Superior temporal gyrus (tissue), 1 donor: ENCODE data around the gene UFD1.

ENCODE experiments used
- DNase-seq: peaks from one replicate; pipeline ENCODE4 v3.0.0-alpha.2; 2016; ENCODE audit errors: extremely low spot score

UFD1 gene

DNA sequence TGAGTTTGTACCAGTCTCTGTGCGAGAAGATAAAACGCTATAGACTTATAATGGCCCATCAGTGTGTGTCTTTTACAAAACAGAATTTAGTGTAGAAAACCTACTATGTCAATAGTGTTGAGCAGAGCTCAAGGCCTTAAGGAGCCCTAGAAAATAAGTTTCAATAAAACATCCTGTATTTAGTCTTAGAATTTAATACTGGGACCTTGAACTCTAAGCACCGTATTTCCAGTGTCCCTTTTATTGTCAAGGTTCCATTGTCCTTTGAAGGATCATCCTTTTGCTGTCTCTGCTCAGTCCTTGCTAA is 17.3 kb upstream of the UFD1 start:
- no peak for DNase-seq

DNA sequence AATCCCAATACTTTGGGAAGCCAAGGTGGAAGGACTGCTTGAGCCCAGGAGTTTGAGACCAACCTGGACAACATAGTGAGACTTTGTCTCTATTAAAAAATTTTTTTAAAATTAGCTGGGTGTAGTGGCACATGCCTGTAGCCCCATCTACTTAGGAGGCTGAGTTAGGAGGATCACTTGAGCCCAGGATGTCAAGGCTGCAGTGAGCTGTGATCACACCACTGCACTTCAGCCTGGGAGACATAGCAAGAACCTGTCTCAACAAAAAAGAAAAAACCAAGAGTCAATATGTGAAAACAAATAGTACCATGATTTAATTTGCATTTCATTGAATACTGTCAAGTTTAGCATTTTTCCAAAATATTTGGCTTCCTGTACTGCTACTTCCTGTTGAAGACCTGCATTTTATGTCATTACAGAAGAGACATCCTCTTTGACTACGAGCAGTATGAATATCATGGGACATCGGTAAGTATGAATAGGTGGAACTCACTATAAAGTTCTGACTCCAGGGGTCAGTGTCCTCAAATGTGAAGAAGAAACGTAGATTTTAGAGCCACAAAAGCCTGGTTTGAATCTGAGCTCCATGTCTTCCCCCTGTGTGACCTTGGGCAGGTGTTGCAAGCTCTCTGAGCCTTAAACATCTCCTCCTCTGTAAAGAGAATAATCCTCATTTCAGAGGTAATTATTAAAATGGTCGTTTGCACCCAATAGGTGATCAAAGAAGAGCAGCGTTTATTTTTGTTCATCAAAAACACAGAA is 16.8 kb upstream of the UFD1 start:
- no peak for DNase-seq

DNA sequence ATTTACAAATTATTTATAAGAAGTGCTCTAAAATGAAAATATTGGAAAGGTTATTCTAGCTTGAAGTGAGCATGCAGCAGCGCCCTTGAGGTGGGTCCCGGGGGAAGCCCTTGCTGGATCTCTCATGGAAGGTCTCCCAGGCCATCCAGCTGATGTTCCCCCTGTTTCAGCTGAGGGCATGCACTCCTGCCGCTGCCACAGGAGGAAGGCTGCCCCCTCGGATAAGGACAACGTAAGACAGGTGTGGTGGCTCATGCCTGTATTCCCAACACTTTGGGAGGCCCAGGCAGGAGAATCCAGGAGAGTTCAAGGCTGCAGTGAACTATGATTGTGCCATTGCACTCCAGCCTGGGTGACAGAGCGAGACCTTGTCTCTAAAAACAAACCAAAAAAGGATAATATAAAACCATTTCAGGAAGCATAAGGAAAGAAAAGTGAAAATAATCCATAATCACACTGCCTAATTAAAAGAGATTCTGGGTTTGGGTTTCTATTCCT is 15.7 kb upstream of the UFD1 start:
- DNase-seq: no peak

DNA sequence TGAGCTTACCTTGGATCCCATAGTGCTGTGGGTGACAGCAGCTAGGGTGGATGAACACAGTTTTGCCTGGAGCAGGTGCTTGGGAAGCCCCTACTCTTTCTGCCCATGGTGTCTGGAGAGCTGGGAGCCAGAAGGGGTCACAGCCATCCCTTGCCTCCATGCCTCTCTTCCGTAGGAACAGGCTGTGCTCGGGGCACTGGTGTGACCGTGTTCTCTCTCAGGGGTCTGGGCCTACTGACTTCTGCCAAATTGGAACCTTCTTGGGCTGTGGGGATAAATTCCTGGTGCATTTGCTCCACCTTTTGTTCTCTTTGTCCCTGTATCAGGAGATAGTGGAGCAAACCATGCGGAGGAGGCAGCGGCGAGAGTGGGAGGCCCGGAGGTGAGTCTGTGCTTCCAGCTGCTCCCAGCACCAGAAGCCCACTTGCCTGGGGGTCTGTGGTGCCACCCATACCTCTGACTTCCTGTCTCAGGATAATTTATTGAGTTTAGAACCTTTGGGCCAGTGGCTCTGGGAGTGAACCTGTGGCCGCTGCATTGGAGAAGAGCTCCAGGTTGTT is 15.1 kb upstream of the UFD1 start:
- no peak for DNase-seq

DNA sequence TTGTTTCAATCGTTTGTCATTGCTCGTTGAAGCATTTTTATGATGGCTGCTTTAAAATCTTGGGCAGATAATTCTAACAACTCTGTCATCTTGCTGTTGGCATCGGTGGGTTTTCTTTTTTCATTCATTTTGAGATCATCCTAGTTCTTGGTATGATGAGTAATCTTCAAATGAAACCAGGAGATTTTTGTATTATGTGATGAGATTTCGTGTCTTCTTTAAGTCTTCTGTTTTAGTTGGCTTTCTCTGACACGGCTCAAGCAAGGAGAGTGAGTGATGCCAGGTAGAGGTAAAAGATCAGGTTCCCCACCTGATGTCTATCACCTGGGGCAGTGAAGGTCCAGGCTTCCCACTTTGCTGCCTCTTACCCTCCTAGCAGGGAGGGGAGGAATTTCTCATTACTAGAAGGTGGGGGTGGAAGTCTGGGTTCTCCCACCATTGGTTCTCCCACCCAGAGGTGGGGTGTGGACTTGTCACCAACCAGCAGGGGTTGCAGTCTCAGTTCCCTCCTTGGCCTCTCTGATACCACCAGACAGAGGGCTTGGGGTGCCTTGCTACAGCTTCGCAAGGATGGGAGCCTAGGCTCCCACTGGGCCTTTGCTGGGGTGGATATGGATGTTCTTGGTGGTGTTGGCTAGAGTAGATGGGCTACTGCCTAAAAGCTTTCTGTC is 13.6 kb upstream of the UFD1 start:
- no peak for DNase-seq

DNA sequence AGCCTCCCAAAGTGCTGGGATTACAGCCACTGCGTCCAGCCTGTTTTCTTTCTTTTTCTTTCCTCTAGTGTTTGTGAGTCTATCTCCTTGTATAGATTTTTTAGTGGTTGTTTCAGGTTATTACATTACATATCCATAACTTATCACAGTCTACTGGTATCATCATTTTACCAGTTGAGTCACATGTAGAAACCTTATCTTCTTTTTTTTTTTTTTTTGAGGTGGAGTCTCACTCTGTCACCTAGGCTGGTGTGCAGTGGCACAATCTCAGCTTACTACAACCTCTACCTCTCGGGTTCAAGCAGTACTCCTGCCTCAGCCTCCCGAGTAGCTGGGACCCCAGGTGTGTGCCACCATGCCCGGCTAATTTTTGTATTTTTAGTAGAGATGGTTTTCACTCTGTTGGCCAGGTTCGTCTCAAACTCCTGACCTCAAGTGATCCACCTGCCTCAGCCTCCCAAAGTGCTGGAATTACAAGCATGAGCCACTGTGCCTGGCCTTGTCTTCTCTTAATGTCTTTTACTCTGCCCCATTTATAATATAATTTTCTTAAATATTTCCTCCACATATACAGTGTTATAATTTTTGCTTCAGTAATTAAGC is 11.7 kb upstream of the UFD1 start:
- DNase-seq: no peak

DNA sequence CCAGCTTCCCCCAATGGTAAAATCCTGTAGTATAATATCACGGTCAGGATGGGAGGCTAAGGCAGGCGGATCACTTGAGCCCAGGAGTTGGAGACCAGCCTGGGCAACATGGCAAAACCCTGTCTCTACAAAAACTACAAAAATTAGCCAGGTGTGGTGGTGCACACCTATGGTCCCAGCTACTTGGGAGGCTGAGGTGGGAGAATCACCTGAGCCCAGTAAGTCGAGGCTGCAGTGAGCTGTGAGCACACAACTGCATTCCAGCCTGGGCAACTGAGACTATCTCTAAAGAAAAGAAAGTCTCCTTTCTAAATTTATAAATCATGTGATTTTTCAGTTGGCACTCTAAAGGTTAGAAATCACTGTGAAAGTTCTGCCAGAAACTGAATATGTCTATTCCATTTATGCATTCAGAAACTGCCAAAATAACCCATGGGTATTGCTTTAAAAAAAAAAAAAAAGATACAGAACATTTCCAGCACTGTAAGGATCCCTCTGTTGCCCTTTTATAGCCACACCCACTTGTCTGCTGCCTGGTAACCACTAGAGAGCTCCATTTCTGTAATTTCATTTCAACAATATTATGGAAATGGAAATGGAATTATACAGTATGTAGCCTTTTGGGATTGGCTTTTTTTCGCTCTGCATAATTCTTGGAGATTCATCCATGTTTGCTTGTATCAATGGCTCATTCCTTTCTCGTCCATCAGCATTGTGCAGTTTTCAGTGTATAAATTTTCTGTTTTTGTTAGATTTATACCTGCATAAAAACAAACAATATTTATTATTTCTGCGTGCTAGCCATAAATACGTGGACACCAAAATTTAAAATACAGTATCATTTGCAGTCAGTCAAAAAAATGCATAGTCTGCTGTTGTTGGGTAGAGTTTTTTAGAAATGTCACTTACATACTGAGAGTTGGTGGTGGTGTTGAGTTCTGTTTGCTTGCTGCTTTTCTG is 10.2 kb upstream of the UFD1 start:
- DNase-seq: peak; percentile 27

DNA sequence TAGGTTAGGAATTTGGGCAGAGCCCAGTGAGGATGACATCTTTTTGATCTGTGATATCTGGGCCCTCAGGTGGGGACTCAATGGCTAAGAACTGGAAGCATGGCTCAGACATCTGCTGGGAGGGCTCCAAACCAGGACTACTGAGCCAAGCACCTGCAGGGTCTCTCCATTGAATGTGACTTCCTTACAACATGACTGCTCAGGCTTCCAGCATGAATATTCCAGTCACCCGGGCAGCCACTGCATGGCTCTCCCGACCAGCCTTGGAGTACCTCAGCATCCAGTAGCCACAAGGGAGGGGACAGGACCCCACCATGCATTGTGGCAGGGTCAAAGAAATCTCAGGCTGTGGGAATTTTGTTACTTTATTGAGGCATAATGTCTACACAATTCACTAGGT is 9.3 kb upstream of the UFD1 start:
- DNase-seq: no peak

DNA sequence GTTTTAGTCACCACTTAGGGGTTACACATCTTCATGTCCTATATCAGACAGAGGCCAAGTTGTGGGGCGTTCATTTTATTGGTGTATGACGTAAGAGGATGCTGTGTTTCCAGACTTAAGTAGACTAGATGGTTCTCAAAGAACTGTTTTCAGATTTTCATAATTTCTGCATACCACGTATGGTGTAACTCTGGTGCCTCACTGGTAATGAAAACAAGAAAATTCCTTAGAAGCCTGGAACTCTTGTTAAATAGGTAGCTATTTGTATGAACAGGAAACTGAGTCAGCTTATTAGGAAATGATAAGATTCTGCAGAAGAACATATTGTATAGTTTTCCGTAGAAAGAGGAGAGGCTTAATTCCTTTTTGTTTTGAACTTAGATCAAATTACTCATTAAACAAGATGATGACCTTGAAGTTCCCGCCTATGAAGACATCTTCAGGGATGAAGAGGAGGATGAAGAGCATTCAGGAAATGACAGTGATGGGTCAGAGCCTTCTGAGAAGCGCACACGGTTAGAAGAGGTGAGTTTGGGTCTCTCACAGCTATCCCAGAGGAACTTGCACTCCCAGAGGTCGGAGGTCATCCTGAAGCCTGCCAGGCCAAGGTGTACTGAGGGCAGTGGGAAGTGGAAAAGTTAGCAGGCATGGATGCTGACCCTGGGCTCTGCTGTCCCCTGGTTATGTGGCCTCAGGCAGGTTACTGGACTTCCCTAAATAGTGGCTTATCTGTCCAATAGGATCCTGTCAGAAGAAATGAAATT is 4.7 kb upstream of the UFD1 start:
- DNase-seq: no peak

DNA sequence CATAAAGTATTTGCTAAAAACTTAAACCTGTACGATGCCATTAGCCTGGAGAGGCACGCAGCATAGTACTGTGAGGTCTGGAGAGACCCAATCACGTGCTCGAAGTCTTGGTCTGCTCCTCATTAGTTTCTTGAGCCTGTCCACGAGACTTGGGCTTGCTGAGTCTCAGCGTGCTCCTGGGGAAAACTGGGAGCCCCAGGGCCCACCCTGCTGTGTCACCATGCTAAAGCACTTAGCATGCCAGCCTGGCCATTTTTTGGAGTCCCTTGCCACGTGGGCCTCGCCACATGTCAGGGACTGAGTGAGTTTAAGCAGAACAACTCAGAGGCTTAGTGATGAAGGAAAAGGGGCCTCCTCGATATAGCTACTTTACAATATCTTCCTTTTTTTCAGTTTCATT is 3.3 kb upstream of the UFD1 start:
- no peak for DNase-seq

DNA sequence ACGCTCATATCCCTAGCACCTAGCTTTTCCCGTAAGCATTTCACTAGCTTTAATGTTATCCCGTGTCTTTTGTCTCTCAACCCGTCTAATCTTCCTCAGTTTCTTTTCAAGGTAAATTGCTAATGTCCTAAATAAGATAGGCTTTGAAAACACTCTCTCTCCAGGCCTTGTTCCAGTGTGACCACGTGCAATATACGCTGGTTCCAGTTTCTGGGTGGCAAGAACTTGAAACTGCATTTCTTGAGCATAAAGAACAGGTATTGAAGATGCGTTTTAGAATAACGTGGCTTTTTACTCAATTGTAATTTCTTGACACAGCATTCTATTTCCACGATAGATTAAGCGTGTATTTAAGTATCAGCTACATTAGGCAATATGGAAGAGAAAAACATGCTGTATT is 1.8 kb upstream of the UFD1 start:
- no peak for DNase-seq

DNA sequence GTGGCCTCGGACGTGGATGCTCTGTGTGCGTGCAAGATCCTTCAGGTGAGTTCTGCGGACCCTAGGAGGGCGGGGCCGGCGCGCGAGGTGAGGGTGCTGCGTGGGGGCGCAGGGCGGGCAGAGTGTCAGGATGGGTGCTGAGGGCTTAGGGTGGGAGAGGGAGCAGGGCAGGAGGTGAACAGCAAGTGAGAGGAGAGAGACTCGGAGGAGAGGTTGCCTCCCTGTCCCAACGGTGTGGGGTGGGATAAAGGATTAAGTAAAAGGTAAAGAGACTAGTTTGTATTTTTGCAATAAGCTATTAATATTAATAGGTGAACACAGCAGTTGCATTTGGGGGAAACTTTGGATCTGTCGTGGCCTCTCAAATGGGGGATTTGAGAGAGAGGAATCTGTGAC is 1.2 kb upstream of the UFD1 start:
- DNase-seq: no peak

DNA sequence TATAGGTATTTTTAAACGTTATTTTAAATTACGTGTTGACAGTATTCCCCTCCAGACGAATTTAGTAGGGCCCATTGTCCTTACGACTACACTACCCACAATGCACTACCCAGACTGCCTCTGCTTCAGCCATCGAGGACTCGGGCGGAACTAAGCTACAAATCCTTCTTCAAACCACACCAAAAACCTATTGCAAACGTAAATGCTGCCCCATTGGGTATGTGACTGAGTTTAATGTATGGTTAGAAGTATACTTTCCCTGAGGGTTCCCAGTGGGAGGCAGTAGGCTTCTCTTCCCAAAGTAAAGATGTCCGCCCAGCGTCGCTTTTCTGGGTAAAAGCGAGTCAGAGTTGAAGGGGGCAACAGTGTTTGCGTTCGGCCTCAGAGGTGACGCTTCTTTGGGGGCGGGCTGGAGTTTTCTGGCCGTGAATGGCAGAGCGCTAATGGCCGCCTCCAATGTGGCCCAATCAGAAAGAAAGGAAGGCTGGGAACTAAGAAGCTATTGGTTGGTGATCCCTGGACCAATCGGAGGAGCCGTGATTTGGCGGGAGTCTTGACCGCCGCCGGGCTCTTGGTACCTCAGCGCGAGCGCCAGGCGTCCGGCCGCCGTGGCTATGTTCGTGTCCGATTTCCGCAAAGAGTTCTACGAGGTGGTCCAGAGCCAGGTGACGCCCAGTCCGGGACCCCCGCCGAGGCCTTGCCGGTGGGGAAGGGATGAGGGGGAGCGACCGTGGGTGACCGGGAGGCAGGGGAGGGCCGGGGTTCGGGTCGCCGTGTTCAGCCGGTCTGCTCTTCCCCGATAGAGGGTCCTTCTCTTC is 571 bp upstream of the UFD1 start, which contains the start of gene CDC45:
TSS of gene CDC45 (plus strand) at position 566 of the 818 bp plus-strand sequence. CDS start at position 615, 49 bp downstream.
- DNase-seq: peak; percentile 99

DNA sequence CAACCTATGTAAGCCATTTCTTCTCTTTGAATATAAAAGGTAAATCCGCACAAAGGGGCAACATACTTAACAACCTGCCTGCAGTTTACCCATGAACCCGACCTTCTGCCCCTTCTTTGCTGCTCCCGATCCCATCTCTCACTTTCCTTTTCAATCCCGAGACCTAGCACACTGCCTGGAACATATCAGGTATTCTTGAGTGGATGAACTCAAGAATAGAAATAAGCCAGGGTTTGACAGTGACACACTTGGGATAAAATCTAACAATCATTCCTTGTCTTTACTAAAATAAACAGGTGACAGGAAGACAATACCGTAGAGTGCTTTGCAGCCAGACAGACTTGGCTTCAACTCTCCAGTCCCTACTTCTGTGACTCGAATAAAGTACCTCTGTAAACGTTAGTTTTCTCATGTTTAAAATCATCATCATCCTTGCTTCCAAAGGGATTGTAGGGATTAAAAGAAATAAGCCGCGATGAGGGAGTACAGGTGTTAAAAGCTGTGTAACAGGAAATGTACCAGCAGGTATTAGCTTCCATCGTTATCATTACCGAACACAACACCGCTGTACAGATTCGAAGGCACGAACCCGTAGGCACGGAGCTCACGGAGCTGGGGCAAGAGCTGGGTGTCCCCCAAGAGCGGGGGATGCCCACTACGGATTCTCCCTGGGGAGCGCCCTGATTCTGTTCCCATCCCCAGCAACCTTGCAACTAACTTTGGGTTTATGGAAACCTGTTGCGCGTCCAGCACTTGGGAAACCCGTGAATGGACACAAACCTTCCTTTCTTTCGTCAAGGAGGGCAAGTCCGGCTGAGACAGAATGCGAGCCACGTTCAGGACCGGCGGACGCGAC is 720 bp downstream of the UFD1 start:
- no peak for DNase-seq

DNA sequence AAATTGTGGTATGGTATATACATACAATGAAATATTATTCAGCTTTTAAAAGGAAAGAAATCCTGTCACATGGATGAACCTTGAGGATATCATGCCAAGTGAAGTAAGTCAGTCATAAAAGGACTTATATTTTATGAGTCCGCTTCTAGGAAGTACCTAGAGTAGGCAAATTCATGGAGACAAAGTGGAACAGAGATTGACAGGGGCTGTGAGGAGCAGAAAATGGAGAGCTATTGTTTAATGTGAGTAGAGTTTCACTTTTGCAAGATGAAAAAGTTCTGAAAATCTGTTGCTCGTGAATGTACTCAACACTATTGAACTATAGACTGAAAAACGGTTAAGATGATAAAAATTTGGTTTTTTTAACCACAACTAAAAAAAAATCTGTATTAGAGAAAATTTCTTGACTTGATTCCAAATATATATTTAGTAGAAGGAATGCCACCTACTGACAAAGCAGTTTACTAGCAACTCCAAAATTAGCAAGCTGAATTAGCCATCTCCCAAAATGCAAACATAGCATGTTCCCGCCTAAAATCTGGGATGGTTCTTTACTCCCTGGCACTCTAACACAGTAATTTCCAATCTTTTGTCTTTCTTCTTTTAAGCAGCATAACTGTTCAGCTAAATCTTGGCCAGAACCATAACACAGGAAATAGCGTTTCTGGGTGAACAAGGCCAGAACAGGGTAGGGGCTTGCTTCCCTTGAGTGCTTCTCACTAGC is 1.5 kb downstream of the UFD1 start:
- peak; percentile 12 for DNase-seq

DNA sequence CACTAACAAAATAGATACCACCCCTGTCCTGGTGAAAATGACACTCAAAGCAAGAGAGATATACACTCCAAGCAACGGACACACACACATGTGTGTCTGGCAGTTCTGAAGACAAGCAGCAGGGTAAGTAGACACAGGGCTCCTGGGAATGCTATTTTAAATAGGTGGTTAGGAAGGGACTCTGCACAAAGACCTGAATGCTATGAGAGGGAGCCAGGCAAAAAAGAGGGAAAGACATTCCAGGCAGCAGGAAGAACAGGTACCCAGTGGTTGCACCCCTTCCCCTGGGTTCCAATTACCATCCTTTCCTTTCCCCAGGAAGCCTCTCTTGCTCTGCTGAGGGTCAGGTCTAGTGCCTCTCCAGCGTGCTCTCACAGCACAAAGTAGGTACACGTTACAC is 3.0 kb downstream of the UFD1 start:
- DNase-seq: no peak

DNA sequence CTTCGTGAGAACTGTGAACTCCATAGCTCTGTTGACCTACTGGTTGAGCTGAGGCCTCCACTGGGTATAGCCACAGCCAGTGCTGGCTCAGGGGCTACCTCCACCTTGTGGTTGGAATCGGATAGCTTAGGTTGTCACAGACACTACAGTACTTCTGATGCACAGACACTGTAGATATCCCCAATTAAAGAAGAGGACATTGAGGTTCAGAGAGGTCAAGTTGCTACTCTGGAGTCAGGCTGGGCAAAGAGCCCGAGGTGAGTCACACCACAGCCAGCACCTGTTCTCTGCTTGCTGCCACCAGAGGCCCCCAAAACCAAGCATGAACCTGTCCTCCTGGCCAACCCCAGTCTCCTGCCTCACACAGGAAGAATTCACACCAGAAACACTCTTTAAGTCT is 5.4 kb downstream of the UFD1 start:
- DNase-seq: no peak

DNA sequence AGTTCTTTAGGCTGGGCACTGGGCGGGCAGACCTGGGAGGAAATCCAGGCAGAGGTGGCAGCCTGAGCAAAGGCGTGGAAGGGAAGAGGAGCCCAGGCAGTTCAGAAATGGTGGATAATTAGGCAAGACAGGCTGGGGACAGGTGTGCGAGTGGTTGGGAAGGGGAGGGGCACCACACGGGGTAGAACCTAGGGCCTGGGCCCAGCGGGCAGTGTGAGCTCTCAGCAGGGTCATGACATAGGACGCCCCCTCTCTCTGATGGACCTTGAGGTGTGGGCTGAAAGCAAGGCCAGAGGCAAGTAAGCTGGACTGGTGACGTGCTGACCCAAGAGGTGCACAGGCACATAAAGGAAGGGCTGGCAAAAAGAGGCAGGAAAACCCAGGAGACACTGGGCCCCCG is 6.8 kb downstream of the UFD1 start:
- no peak for DNase-seq
